GM21723 (cell line): ENCODE data around the gene UXT.

Source experiments
- ATAC-seq: cut with Tn5 transposase; IDR thresholded peaks from one replicate; pipeline ENCODE4 v1.9.1; 2021; ENCODE audit warnings: mild to moderate bottlenecking, moderate library complexity; ENCODE audit not compliant: unreplicated experiment

Gene UXT

DNA sequence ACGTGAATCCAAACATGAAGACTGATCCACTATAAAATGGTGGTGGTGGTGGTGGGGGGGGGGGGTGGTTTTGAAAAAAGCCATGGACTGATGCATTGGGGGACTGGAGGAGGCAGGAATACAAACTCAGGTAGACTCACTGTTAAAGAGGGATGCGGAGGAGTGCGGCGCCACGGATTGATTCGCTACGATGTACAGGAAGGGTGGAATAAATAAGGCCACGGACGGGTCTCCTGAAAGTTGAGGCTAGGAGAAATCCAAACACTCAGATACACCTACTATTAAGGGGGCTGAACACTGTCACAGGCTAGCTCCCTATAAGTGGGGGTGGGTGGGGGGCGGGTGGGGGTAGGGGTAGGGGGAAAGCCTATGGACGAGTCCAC, 9.2 kb downstream of the UXT start:
- no peak for ATAC-seq

DNA sequence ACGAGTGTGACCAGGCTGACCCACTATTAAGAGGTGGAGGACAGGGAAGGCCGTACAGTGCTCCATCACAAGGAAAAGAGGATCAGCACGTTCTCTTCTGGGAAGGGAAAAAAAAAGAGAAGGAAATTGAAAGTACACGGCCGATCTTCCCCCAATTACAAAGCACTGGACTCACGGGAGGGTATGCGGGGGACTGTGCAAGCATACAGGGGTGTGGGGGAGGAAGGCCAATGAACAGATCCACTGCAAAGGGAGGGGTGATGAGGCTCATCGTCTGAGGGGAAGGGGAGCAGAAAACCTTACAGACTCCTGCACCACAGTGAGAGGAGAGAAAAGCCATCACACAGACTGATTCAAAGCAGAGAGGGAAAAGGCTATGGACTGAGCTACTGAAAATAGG, 9.7 kb downstream of the UXT start:
- no peak for ATAC-seq

- ATAC-seq = no peak
Measured at GRCh38 chrX:47648376-47648775, 10.6 kb downstream of the UXT start.

GRCh38 chrX:47646636-47647035, 12.3 kb downstream of the UXT start:
- ATAC-seq = no peak

- no peak for ATAC-seq
Measured at GRCh38 chrX:47645530-47645929, 13.4 kb downstream of the UXT start.

DNA sequence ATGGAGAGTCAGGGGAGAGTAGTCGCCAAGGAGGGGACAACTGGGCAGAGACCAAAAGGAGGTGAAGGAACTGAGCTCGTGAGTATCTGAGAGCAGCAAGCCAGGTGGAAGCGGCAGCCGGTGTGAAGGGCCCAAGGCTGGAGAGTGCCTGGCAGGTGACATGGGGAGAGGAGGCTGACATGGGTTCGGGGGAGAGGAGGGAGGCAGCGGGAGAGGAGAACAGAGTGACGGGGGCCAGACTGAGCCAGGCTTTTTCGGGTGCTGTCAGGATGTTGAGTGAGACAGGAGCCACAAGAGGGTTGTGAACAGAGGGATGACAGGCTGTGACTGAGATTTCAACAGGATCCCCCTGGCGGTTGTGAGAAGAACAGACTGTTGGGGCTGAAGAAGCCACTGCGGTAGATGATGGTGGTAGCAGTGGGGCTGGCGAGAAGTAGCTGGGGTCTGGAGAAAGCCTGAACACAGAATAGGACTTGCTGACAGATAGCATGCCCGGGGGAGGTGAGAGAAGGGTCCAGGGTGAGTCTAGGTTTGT, 14.4 kb downstream of the UXT start:
- ATAC-seq = no peak

DNA sequence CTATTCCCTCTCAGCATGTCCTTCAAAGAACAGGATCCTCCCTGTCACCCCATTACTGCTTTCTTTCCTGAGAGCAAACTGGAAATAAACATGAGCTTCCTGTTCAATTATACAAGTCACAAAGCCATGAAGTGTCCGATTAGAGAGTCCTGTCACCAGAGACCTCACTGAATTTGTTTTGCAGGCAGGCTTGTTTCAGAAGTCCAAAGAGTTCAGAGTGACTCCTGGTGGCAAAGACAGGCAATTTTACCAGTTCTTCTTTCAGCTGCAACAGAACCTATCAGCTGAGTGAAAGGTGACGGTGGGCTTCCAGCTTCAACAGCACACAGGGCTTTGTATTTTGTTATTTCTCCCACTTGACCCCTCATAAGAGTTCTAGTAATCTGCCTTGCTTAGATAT, 15.1 kb downstream of the UXT start:
- no peak for ATAC-seq

DNA sequence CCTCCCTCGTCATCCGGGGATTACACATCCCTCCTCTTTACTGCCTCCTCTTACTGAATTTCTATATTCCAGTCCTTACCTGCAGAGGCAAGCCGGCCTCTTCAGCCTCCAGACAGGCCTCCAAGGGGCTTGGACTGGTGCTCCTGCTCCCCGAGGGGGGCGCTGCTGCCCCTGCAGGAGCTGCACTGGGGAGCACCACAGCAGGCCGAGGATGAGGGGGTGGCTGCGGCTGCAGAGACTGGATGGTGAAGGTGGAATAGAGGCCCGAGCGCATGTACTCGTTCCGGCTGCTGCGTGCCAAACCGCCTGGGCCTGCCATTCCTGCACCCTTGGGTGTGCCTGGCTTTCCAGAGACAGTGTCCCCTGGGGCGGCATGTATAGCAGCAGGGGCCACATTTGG, 20.2 kb downstream of the UXT start:
- no peak for ATAC-seq

GRCh38 chrX:47637546-47638195, 21.3 kb downstream of the UXT start:
- peak; percentile 66 for ATAC-seq

GRCh38 chrX:47634871-47635575, 24.0 kb downstream of the UXT start:
- ATAC-seq = no peak

GRCh38 chrX:47633689-47634590, 25.0 kb downstream of the UXT start:
- ATAC-seq = no peak

- no peak for ATAC-seq
Measured at GRCh38 chrX:47632666-47633065, 26.3 kb downstream of the UXT start.

- no peak for ATAC-seq
Measured at GRCh38 chrX:47631676-47632075, 27.3 kb downstream of the UXT start.

DNA sequence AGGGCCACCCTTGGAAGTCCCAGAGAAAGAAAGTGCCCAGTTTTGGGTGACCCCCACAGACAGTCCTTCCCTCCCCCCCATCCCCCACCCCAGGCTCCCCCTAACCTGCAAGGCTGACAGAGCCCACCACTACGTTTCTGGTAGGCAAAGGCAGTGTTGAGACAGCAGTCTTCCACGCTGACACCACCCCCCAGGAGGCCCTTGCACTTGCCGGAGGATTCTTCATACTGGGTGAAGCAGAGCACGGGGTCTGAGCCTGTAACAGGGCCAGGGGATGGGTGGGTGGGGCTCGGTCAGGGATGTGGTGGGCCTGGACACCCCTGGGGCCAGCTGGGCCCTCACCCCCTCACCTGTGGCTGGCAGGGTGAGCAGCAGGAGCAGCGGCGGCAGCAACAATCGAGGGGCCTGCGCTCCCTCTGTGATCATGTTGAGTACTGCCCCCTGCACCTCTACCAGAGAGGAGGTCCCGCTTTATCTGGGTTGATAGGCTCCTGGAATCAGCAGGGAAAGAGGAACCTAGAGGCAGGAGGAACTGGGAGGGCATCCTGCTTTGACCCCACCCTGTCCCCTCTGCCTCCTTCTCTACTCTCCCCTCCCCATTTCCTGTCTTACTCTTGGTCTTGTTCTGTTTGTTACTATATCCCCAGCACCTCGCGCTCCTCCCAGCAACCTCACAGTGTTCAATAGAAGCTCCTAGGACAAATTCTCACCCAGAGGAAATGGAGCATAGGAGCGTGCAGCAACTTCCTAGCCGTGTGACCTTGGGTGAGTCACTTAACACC, 29.4 kb downstream of the UXT start, which contains the start of gene CFP:
TSS of gene CFP (minus strand) at position 512 of the 782 bp plus-strand sequence. CDS start at position 426, 86 bp downstream.
- no peak for ATAC-seq

- ATAC-seq = no peak
Measured at GRCh38 chrX:47628982-47629381, 30.0 kb downstream of the UXT start.

DNA sequence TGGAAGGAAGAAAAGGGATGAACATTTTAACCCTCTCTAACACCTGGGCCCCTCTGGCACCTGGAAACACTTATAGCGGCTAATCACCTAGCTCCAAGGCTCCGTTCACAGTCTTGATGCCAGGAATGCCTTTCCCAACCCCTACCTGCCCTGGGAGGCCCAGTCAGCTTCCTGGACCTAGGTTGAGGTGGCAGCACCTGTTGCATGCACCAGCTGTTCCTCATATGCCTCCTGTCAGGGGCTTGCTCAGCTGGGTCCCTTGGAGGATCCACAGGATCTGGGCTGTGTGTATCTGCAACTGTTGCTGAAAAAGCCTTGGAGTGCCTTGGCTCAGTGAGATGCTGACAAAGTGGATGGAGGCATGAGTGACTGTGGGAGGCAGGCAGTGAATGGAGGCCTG, 33.6 kb downstream of the UXT start:
- ATAC-seq = no peak

DNA sequence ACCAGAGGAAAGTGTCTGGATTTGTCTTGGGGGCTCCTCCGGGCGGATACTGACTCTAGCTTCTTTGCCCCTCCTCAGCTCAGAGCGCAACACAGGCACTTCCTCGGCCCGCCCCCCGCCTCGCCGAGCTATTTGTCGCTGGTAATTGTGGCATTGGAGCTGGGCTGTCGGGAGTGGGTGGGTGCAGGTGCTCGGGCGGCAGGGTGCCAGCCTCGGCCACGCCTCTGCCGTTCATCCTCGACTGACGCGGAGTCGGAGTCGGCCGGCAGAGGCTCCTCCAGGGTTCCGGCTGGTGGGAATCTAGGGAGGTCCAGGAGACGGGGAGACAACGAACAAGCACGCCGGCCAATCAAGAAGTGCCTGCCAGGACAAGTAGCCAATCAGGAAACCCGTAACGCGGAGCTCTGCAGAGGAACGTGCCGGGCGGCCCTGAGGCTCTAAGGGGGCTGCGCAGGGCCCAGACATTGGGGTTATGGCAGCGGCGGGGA, 35.4 kb downstream of the UXT start:
- ATAC-seq = no peak

- no peak for ATAC-seq
Measured at GRCh38 chrX:47621851-47622250, 37.1 kb downstream of the UXT start.

- ATAC-seq = no peak
Measured at GRCh38 chrX:47620303-47620685, 38.7 kb downstream of the UXT start.

DNA sequence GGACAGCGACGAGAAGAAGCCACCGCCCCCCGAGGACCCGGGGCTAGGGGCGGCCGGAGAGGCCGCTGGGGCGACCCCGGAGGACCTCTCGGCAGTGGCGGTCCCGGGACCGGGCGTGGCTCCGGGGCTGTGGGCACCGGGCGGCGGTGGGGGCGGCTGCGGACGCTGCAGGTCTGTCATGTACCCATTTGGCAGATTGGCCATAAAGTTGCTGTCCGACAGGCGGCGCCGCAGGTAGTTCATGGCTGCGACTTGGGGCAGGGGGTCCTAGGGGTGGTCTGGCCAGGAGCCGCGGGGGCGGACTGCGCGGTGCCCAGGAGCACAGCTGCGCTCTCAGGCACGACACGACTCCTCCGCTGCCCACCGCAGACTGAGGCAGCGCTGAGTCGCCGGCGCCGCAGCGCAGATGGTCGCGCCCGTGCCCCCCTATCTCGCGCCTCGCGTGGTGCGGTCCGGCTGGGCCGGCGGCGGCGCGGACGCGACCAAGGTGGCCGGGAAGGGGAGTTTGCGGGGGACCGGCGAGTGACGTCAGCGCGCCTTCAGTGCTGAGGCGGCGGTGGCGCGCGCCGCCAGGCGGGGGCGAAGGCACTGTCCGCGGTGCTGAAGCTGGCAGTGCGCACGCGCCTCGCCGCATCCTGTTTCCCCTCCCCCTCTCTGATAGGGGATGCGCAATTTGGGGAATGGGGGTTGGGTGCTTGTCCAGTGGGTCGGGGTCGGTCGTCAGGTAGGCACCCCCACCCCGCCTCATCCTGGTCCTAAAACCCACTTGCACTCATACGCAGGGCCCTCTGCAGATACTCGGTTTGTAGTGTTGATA, 39.3 kb downstream of the UXT start, which contains the start of gene SYN1:
TSS of gene SYN1 (minus strand) at position 372 of the 817 bp plus-strand sequence. CDS start at position 243, 129 bp downstream.
- ATAC-seq = peak; percentile 78
